OCI-LY3 (cell line): Measurements from ENCODE around the gene CNIH1.

Source experiments
- H2AFZ ChIP-seq: fragments of 200-600, 300-600 bp; shearing (Covaris generic); 2 replicates; pipeline ENCODE4 v1.6.0; 2014; ENCODE audit warnings: antibody characterized with exemption, low read depth, low read length
- H3K27ac ChIP-seq: fragments of 200-600, 300-600 bp; sonication (generic); 2 replicates; pipeline ENCODE4 v1.5.1; 2014; ENCODE audit warnings: mild to moderate bottlenecking, low read length, moderate library complexity, mixed read lengths
- H3K27me3 ChIP-seq: fragments of 200-600, 300-600 bp; sonication (generic); 2 replicates; pipeline ENCODE4 v1.6.1; 2014; ENCODE audit warnings: low read depth, low read length, mixed read lengths
- H3K36me3 ChIP-seq: fragments of 200-600, 300-600 bp; sonication (generic); replicated peaks from 2 replicates; pipeline ENCODE3; 2014; ENCODE audit warnings: low read depth, low read length, mixed read lengths
- H3K4me1 ChIP-seq: fragments of 300-600, 200-600 bp; sonication (generic); 2 replicates; pipeline ENCODE4 v1.6.1; 2014; ENCODE audit warnings: low read length, mixed read lengths
- H3K4me2 ChIP-seq: fragments of 200-600, 300-600 bp; sonication (generic); 2 replicates; pipeline ENCODE4 v1.6.1; 2014; ENCODE audit warnings: low read length, mixed read lengths
- H3K4me3 ChIP-seq: fragments of 300-600, 200-600 bp; sonication (generic); 2 replicates; pipeline ENCODE4 v1.5.1; 2014; ENCODE audit warnings: antibody characterized with exemption, mild to moderate bottlenecking, low read length, moderate library complexity
- H3K79me2 ChIP-seq: fragments of 300-600, 200-600 bp; shearing (Covaris generic); 2 replicates; pipeline ENCODE4 v1.6.1; 2014; ENCODE audit warnings: mild to moderate bottlenecking, low read length, mixed read lengths
- H3K9ac ChIP-seq: fragments of 300-600, 200-600 bp; shearing (Covaris generic); 2 replicates; pipeline ENCODE4 v1.6.0; 2014; ENCODE audit warnings: mild to moderate bottlenecking, low read length, moderate library complexity
- H3K9me3 ChIP-seq: fragments of 200-600, 300-600 bp; shearing (Covaris generic); 2 replicates; pipeline ENCODE4 v1.6.1; 2014; ENCODE audit warnings: low read length, mixed read lengths; ENCODE audit not compliant: insufficient read depth
- H4K20me1 ChIP-seq: fragments of 200-600, 300-600 bp; sonication (generic); 2 replicates; pipeline ENCODE4 v1.6.1; 2016; ENCODE audit warnings: low read length, mixed read lengths; ENCODE audit not compliant: insufficient read depth
- EZH2phosphoT487 ChIP-seq: fragments of 200-600 bp; shearing (Covaris generic); IDR thresholded peaks from 2 replicates; pipeline ENCODE4 v1.6.1; 2018; ENCODE audit warnings: antibody characterized with exemption, mixed run types, low read depth
- TF ChIP-seq, protein P1 (sequence below): fragments of 200-600, 300-600 bp; sonication (generic); IDR thresholded peaks from 2 replicates; pipeline ENCODE4 v1.5.1; 2014; ENCODE audit warnings: antibody characterized with exemption, low read length, low read depth

CNIH1 gene

DNA sequence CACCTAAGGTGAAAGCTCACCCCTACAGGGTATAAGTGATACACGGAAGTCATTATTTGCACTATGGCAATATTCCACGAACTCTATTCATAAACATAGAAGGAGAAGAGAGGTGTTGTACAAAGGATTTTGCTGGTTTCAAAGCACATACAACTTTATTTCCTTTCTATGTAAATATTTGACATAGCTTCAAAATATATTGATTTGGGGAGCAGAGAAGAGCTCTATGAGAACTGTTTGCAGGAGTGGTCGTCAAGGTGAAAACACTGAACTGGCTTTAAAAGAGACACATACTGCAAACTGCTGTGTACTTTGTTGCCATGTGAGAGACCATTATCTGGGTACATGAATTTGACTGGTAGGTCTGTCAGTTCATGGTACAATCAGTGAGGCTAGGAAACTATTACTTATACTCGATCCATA is 16.7 kb downstream of the CNIH1 start:
- H2AFZ ChIP-seq: no peak overlapping the region
- H3K27me3 ChIP-seq: no peaks in the 10 kb centered on the region
- H3K9ac ChIP-seq: no peak overlapping the region
- peaks cover 57% of the 10 kb centered on the region for H3K36me3 ChIP-seq
- TF ChIP-seq, protein P1, sequence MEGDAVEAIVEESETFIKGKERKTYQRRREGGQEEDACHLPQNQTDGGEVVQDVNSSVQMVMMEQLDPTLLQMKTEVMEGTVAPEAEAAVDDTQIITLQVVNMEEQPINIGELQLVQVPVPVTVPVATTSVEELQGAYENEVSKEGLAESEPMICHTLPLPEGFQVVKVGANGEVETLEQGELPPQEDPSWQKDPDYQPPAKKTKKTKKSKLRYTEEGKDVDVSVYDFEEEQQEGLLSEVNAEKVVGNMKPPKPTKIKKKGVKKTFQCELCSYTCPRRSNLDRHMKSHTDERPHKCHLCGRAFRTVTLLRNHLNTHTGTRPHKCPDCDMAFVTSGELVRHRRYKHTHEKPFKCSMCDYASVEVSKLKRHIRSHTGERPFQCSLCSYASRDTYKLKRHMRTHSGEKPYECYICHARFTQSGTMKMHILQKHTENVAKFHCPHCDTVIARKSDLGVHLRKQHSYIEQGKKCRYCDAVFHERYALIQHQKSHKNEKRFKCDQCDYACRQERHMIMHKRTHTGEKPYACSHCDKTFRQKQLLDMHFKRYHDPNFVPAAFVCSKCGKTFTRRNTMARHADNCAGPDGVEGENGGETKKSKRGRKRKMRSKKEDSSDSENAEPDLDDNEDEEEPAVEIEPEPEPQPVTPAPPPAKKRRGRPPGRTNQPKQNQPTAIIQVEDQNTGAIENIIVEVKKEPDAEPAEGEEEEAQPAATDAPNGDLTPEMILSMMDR: no peak
- no peak for TF ChIP-seq EZH2phosphoT487
- no peak overlapping the region for H3K4me3 ChIP-seq
- no peak overlapping the region for H3K27ac ChIP-seq
- H3K79me2 ChIP-seq: no peaks in the 10 kb centered on the region
- H3K9me3 ChIP-seq: no peaks in the 10 kb centered on the region
- H4K20me1 ChIP-seq: no peaks in the 10 kb centered on the region
- no peak overlapping the region for H3K4me2 ChIP-seq
- peaks cover 13% of the 10 kb centered on the region for H3K4me1 ChIP-seq

DNA sequence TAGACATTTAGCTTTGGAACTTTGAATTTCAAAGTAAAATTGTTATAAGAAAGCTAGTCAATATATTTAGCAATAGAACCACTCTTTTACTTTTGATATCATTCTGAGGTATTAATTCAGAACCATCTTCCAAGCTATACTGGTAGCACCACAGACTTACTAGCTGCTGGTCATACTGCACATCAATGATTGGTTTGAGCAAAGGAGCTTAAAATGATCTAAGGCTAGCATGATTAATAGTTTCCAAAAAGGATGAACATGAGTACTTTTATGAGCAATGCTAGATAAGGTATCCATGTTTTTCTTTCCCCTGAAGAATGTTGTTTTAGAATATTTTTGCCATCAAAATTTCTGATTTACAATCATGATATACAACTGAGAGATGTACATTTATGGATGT is 17.2 kb downstream of the CNIH1 start:
- no peaks in the 10 kb centered on the region for H4K20me1 ChIP-seq
- H3K4me1 ChIP-seq: peaks cover 13% of the 10 kb centered on the region
- H3K4me2 ChIP-seq: no peak overlapping the region
- no peak overlapping the region for H3K9ac ChIP-seq
- H3K27me3 ChIP-seq: no peaks in the 10 kb centered on the region
- H3K4me3 ChIP-seq: no peak overlapping the region
- H3K79me2 ChIP-seq: no peaks in the 10 kb centered on the region
- TF ChIP-seq, protein P1: no peak
- no peak for TF ChIP-seq EZH2phosphoT487
- H3K9me3 ChIP-seq: no peaks in the 10 kb centered on the region
- H3K27ac ChIP-seq: no peak overlapping the region
- no peak overlapping the region for H2AFZ ChIP-seq
- H3K36me3 ChIP-seq: peaks cover 54% of the 10 kb centered on the region

DNA sequence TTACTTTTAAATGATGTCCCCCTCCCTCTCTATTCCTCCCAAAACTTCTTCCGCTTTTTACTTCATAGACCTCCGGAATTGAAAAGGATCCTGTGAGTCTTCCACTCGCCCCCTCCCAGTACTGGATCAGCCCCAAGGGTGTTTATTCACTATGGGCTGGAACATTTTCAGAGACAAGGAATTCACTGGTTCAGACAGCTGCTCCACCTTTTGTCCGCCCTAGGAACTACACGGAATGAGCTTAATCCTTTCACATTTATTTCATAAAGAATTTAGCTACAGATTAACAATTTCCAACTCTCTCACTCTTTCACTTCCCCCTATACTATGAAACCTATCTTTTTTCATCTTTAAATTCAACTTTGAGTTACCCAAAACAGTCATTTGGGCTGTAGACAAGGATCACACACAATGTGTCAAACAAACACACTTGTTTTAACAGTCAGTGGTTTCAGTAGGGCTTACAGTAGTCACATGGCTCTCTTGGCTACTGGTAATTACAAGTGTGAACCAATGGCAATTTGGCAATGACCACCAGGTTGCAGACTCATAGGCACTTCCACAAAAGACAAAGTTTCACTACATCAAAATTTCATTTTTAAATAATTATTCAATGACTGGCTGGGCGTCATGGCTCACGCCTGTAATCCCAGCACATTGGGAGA is 20.6 kb downstream of the CNIH1 start:
- Histone ChIP-seq H3K27ac (peak overlapping the region; percentile 61), H3K27me3 (no peaks in the 10 kb centered on the region), H3K36me3 (peaks cover 43% of the 10 kb centered on the region), H3K4me2 (peak overlapping the region; percentile 49), H3K9me3 (no peaks in the 10 kb centered on the region), H4K20me1 (no peaks in the 10 kb centered on the region; the same call in 1 of the 2 replicates), H3K9ac (no peak overlapping the region), H2AFZ (no peak overlapping the region), H3K79me2 (no peaks in the 10 kb centered on the region), H3K4me1 (peaks cover 13% of the 10 kb centered on the region), H3K4me3 (no peak overlapping the region)
- TF ChIP-seq, protein P1: peak; percentile 50
- no peak for TF ChIP-seq EZH2phosphoT487

DNA sequence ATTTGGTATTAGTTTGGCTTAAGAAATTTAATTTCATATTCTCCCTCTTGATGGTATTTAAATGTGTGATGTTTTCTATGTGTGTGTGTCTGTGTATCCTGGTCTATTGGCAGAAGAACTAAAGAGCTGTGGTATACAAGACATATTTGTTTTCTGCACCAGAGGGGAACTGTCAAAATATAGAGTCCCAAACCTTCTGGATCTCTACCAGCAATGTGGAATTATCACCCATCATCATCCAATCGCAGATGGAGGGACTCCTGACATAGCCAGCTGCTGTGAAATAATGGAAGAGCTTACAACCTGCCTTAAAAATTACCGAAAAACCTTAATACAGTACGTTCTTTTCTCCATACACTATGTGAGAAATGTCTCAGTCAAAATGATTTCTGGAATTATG is 29.8 kb downstream of the CNIH1 start:
- TF ChIP-seq EZH2phosphoT487: no peak
- TF ChIP-seq, protein P1: no peak
- Histone ChIP-seq H3K36me3 (peaks cover 48% of the 10 kb centered on the region), H3K4me1 (no peaks in the 10 kb centered on the region)

More for the DNA sequence above, 29.8 kb downstream of the CNIH1 start:
- Histone ChIP-seq H4K20me1 (no peaks in the 10 kb centered on the region), H3K9me3 (no peaks in the 10 kb centered on the region), H3K9ac (no peak overlapping the region), H3K27ac (no peak overlapping the region), H2AFZ (no peak overlapping the region), H3K79me2 (no peaks in the 10 kb centered on the region), H3K4me2 (no peak overlapping the region), H3K4me3 (no peak overlapping the region), H3K27me3 (no peaks in the 10 kb centered on the region)
